T-helper 1 cell treated with Interleukin-12 subunit alpha and Interleukin-12 subunit beta and Interleukin-4 antibody, amounts not matched to agents 30 ng/mL and 1 ng/mL, for 36 hours (primary cell): ENCODE measurements around the gene CHRNB4. TPM values are rescaled to one million over a fixed set of nuclear protein-coding genes. Genes with fewer than 3 reads are reported as not detected.

Source experiments
- intact Hi-C: fragments of 100-400 bp; cut with micrococcal nuclease; formaldehyde crosslinking; loops from one replicate; pipeline ENCODE4 v1.15.1; 2024
- total RNA-seq: library from RNA; stranded (reverse); gene quantifications from 2 replicates; pipeline ENCODE4 v1.2.3, GENCODE V29; 2022

The CHRNB4 gene
- total RNA-seq, 1 donor from 2014 or later, result not detected

- intact Hi-C loops, result no loop called here
Observed at GRCh38 chr15:78634210-78635145, 6.5 kb downstream of the CHRNB4 start.

- intact Hi-C loops, result no loop called here
Observed at GRCh38 chr15:78633348-78633747, 7.7 kb downstream of the CHRNB4 start.

GRCh38 chr15:78630886-78631633, 9.9 kb downstream of the CHRNB4 start:
- intact Hi-C loops, result no loop called here

GRCh38 chr15:78629716-78630065, 11.3 kb downstream of the CHRNB4 start:
- intact Hi-C loops, result no loop called here

- intact Hi-C loops, result no loop called here
Observed at GRCh38 chr15:78629031-78629715, 11.8 kb downstream of the CHRNB4 start.

- intact Hi-C loops, result no loop called here
Observed at GRCh38 chr15:78628227-78628626, 12.8 kb downstream of the CHRNB4 start.

GRCh38 chr15:78627348-78627747, 13.7 kb downstream of the CHRNB4 start:
- intact Hi-C loops, result no loop called here

- intact Hi-C loops, result no loop called here
Observed at GRCh38 chr15:78626381-78626995, 14.5 kb downstream of the CHRNB4 start.

GRCh38 chr15:78625606-78626280, 15.3 kb downstream of the CHRNB4 start:
- intact Hi-C loops, result no loop called here

- intact Hi-C loops, result no loop called here
Observed at GRCh38 chr15:78624651-78625590, 16.1 kb downstream of the CHRNB4 start.

- intact Hi-C loops, result no loop called here
Observed at GRCh38 chr15:78623786-78624497, 17.1 kb downstream of the CHRNB4 start.

GRCh38 chr15:78621810-78622402, 19.1 kb downstream of the CHRNB4 start:
- intact Hi-C loops, result no loop called here

- intact Hi-C loops, result no loop called here
Observed at GRCh38 chr15:78620527-78621421, 20.2 kb downstream of the CHRNB4 start, which contains the start of gene CHRNA3. Gene CHRNA3 (minus strand): TSS chr15:78620996. CDS start chr15:78620794, 202 bp downstream.

GRCh38 chr15:78620021-78620526, 20.9 kb downstream of the CHRNB4 start:
- intact Hi-C loops, result no loop called here

GRCh38 chr15:78619022-78619950, 21.7 kb downstream of the CHRNB4 start:
- intact Hi-C loops, result loop anchor here (2.0 kb wide), 1 partner anchor 566 kb away; no protein-coding TSS in a partner anchor

GRCh38 chr15:78618490-78618934, 22.5 kb downstream of the CHRNB4 start:
- intact Hi-C loops, result loop anchor here (1.0 to 2.0 kb wide), 3 partner anchors 91 to 566 kb away; no protein-coding TSS in a partner anchor
